Type B pancreatic cell (in vitro differentiated cells): ENCODE results near the gene LRRK2. TPM values are rescaled to one million over a fixed set of nuclear protein-coding genes. Genes with fewer than 3 reads are reported as not detected.

Experiments used
- DNase-seq: peaks from one replicate; pipeline ENCODE4 v3.0.0; 2021; ENCODE audit warnings: mixed read lengths; ENCODE audit not compliant: unreplicated experiment; ENCODE audit errors: extremely low spot score
- H3K27ac Mint-ChIP-seq: 2 replicates; pipeline ENCODE4 v1.8.0; 2021; ENCODE audit warnings: mild to moderate bottlenecking, mixed read lengths
- H3K27me3 Mint-ChIP-seq: 2 replicates; pipeline ENCODE4 v1.8.0; 2021; ENCODE audit warnings: mixed read lengths
- H3K36me3 Mint-ChIP-seq: 2 replicates; pipeline ENCODE4 v1.8.0; 2021; ENCODE audit warnings: mixed read lengths
- H3K4me1 Mint-ChIP-seq: one replicate; pipeline ENCODE4 v1.8.0; 2021; ENCODE audit warnings: mixed read lengths; ENCODE audit not compliant: unreplicated experiment
- H3K4me3 Mint-ChIP-seq: 2 replicates; pipeline ENCODE4 v1.8.0; 2021; ENCODE audit warnings: mild to moderate bottlenecking, mixed read lengths
- H3K9me3 Mint-ChIP-seq: 2 replicates; pipeline ENCODE4 v1.8.0; 2021; ENCODE audit warnings: mixed read lengths
- total RNA-seq: library from RNA; stranded (reverse); gene quantifications from 2 replicates; pipeline ENCODE4 v1.2.1, GENCODE V29; 2021; ENCODE audit warnings: low replicate concordance
- TF ChIP-seq, protein P1 (sequence below): fragments of 200-600 bp; sonication (generic); conservative IDR thresholded peaks from 2 replicates; pipeline ENCODE4 v1.5.0; 2021; ENCODE audit warnings: antibody characterized with exemption, mild to moderate bottlenecking

The LRRK2 gene
- total RNA-seq, 1 donor from 2014 or later, result 0.75 TPM

DNA sequence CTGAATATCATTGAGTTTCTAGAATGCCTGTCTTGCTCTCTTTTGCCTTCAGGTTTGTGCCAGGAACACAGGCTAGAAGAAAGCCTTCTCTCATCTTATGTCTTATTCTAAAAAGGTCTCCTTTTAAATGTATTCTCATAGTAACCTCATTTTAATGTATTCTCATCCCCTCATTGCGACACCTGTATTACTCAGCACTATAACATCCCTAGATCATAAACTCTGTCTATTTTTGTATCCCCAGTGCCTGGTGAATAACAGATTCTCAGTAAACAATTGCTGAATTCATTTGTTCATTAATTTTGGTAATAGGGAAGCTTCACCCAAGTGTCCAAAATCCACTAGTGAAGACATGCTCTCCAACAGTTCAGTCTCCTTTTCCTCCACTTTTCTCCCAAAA lies 8.8 kb upstream of the LRRK2 start:
- no peak for DNase-seq
- TF ChIP-seq, protein P1, sequence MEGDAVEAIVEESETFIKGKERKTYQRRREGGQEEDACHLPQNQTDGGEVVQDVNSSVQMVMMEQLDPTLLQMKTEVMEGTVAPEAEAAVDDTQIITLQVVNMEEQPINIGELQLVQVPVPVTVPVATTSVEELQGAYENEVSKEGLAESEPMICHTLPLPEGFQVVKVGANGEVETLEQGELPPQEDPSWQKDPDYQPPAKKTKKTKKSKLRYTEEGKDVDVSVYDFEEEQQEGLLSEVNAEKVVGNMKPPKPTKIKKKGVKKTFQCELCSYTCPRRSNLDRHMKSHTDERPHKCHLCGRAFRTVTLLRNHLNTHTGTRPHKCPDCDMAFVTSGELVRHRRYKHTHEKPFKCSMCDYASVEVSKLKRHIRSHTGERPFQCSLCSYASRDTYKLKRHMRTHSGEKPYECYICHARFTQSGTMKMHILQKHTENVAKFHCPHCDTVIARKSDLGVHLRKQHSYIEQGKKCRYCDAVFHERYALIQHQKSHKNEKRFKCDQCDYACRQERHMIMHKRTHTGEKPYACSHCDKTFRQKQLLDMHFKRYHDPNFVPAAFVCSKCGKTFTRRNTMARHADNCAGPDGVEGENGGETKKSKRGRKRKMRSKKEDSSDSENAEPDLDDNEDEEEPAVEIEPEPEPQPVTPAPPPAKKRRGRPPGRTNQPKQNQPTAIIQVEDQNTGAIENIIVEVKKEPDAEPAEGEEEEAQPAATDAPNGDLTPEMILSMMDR, result no peak
- no peak overlapping the region for H3K4me3 Mint-ChIP-seq
- no peaks in the 10 kb centered on the region for H3K4me1 Mint-ChIP-seq
- no peaks in the 10 kb centered on the region for H3K27me3 Mint-ChIP-seq
- no peaks in the 10 kb centered on the region for H3K36me3 Mint-ChIP-seq
- no peaks in the 10 kb centered on the region for H3K9me3 Mint-ChIP-seq
- no peak overlapping the region for H3K27ac Mint-ChIP-seq

DNA sequence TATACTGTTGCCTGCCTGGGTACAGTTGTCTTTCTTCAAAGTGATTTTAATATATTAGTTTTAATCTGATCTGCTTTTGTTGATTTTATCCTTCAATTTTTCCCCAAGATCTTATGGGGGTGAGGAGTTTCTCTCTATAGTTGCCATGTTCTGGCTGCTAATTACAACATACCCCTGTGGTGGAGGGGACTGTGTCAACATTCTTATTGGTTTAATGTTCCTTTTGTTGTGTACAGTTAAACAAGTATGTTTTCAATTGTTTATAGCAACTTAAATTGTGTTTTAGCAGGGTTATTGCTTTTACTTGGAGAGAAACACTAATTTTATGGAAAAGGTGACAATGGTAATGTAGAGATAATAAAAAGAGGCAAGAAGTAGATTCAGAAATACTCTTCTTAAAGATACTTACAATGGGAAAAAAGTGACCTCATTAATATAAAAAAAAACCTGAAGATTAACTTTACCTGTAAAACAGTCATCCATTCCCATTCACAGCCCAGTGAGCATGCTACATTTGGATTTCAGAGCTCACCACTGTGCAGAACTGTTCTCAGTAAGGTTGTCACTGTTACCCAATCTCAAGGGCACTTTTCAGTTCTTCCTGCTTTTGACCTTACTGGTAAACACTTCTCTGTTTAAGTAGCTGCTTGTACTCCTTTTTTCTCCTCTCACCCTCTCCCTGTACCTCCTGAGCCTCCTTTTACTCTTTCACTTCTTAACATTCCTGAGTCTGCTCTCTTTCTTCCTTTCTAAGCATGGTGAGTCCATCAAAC lies 8.1 kb upstream of the LRRK2 start:
- DNase-seq, result no peak
- TF ChIP-seq, protein P1, result no peak
- no peak overlapping the region for H3K27ac Mint-ChIP-seq
- H3K4me1 Mint-ChIP-seq, result no peaks in the 10 kb centered on the region
- no peaks in the 10 kb centered on the region for H3K9me3 Mint-ChIP-seq
- H3K4me3 Mint-ChIP-seq, result no peak overlapping the region
- no peaks in the 10 kb centered on the region for H3K27me3 Mint-ChIP-seq
- no peaks in the 10 kb centered on the region for H3K36me3 Mint-ChIP-seq

DNA sequence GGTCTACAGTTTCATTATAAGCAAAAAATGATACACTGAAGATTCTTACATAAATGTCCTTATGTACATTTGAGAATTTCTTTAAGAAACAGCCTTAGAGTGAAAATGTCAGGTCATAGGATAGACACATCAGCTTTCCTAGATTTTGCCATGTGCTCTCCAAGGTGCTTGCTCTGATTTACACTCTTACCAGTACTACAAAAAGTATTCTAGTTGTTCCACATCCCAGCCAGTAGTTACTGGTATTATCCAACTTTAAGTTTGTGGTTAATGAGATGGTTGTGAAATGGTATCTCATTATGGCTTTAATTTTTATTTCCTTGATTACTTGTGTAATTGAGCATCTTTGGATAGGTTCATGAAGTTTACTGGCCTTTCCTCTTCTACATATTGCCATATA lies 5.0 kb upstream of the LRRK2 start:
- H3K27me3 Mint-ChIP-seq, result peaks cover 16% of the 10 kb centered on the region
- no peak for DNase-seq
- no peaks in the 10 kb centered on the region for H3K36me3 Mint-ChIP-seq
- no peak overlapping the region for H3K4me3 Mint-ChIP-seq
- H3K27ac Mint-ChIP-seq, result no peak overlapping the region
- TF ChIP-seq, protein P1, result no peak
- H3K9me3 Mint-ChIP-seq, result no peaks in the 10 kb centered on the region
- H3K4me1 Mint-ChIP-seq, result no peaks in the 10 kb centered on the region

DNA sequence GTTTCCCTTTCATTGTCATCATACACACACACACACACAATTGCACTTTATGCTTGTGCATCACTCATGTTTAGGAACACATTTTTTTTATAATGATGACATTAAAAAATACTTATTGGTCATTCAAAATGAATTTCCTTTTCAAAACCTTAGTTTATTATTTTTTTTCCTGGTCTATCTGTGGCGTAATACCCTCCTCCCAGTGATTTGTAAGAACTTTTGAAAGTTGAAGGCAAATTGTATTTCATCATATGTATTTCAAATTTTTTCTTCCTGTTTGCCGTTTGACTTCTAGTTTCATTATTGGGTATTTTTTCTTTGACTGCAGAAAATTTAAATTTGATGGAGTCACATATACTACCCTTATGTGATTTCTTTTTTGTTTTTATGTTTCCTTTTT lies 2.5 kb upstream of the LRRK2 start:
- TF ChIP-seq, protein P1, result no peak
- no peaks in the 10 kb centered on the region for H3K9me3 Mint-ChIP-seq
- H3K27me3 Mint-ChIP-seq, result peaks cover 34% of the 10 kb centered on the region
- H3K4me1 Mint-ChIP-seq, result peaks cover 6% of the 10 kb centered on the region
- no peaks in the 10 kb centered on the region for H3K36me3 Mint-ChIP-seq
- DNase-seq, result no peak
- no peak overlapping the region for H3K27ac Mint-ChIP-seq
- no peak overlapping the region for H3K4me3 Mint-ChIP-seq

DNA sequence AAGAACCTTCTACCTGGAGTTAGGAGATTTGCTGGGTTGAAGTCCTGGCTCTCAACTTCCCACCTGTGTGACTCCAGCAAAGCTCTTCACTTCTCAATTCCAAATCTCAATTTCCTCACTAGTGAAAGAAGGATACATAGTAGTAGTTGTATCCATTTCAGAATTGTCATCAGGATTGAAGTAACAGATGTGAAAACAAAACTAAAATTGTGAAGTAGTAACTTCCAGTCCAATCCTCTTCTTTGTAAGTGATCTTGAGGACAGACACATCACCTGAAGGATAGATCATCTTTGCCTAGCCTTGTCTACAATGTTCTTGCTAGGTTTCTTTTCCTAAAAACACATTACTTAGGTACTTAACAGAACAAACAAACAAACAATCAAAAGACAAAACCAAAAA lies 1.2 kb upstream of the LRRK2 start:
- Mint-ChIP-seq H3K36me3 (no peaks in the 10 kb centered on the region), H3K27me3 (peaks cover 38% of the 10 kb centered on the region), H3K4me1 (peaks cover 6% of the 10 kb centered on the region), H3K27ac (no peak overlapping the region), H3K9me3 (no peaks in the 10 kb centered on the region), H3K4me3 (peak overlapping the region; percentile 83)
- TF ChIP-seq, protein P1, result no peak
- no peak for DNase-seq
